Adipocyte (in vitro differentiated cells): Measurements from ENCODE around the gene RNU1-3.
"Not testable (repeated sequence)": the region's sequence is repeated elsewhere in the genome, so short reads cannot be mapped to it uniquely, and the experiment has no call there.

Source experiments
- DNase-seq: peaks from one replicate; pipeline ENCODE4 v3.0.0-alpha.2; 2015; ENCODE audit warnings: low read depth
- H3K27me3 ChIP-seq: replicated peaks from 2 replicates; pipeline ENCODE4 v1.7.0; 2013; ENCODE audit warnings: mild to moderate bottlenecking, low read length, moderate library complexity; ENCODE audit not compliant: control insufficient read depth, insufficient read depth
- H3K36me3 ChIP-seq: 2 replicates; pipeline ENCODE4 v1.7.0; 2013; ENCODE audit warnings: low read length, mild to moderate bottlenecking, moderate library complexity; ENCODE audit not compliant: control insufficient read depth, insufficient read depth, severe bottlenecking
- H3K4me1 ChIP-seq: 2 replicates; pipeline ENCODE4 v1.7.0; 2013; ENCODE audit warnings: mild to moderate bottlenecking, low read length, moderate library complexity; ENCODE audit not compliant: control insufficient read depth, insufficient read depth
- H3K4me3 ChIP-seq: 2 replicates; pipeline ENCODE4 v1.7.0; 2013; ENCODE audit warnings: mild to moderate bottlenecking, low read length, moderate library complexity
- H3K9ac ChIP-seq: 2 replicates; pipeline ENCODE4 v1.7.0; 2013; ENCODE audit warnings: mild to moderate bottlenecking, low read length, moderate library complexity
- H3K9me3 ChIP-seq: 2 replicates; pipeline ENCODE4 v1.7.0; 2013; ENCODE audit warnings: mild to moderate bottlenecking, low read length, moderate library complexity; ENCODE audit not compliant: control insufficient read depth

RNU1-3 gene

GRCh38 chr1:16631248-16632043 is 35.3 kb downstream of the RNU1-3 start:
- no peaks in the 10 kb centered on the region for H3K27me3 ChIP-seq
- no peak overlapping the region for H3K9ac ChIP-seq
- H3K4me3 ChIP-seq, result no peak overlapping the region
- DNase-seq, result no peak
- H3K4me1 ChIP-seq, result no peaks in the 10 kb centered on the region
- no peaks in the 10 kb centered on the region for H3K9me3 ChIP-seq
- H3K36me3 ChIP-seq, result peaks cover 60% of the 10 kb centered on the region

GRCh38 chr1:16630661-16631247 is 36.0 kb downstream of the RNU1-3 start:
- no peak for DNase-seq
- Histone ChIP-seq H3K27me3 (no peaks in the 10 kb centered on the region), H3K9me3 (no peaks in the 10 kb centered on the region), H3K4me3 (no peak overlapping the region), H3K4me1 (no peaks in the 10 kb centered on the region), H3K9ac (no peak overlapping the region), H3K36me3 (peaks cover 67% of the 10 kb centered on the region)

DNA sequence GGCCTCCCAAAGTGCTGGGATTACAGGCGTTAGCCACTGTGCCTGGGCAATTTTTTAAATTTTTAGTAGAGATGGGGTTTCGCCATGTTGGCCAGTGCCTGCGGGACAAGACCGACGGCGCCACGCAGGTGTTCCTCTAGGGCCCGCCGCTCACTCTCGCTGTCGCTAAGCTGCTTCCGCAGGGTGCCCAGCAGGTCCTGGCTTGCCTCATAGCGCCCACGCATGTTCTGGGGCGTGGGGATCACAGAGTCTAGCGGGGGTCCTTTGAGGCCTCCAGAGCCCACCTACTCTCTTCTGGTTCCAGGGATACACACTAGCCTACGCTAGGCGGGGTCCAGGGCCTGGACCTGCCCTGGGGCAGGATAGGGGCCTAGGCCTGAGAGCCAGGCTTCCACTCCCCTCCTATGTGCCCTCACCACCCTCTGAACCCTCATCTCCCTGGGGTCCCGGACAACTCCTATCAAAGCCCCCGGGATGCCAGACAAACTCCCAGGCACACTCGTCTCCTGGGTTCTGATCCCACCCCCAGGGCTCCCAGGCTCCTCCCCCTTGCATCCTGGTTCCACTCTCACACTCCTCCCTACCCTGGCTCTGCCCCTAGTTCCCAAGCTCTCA is 36.7 kb downstream of the RNU1-3 start:
- peaks cover 71% of the 10 kb centered on the region for H3K36me3 ChIP-seq
- not testable (repeated sequence) for H3K9me3 ChIP-seq, H3K4me3 ChIP-seq, H3K9ac ChIP-seq, H3K27me3 ChIP-seq, DNase-seq, H3K4me1 ChIP-seq

GRCh38 chr1:16628361-16629111 is 38.2 kb downstream of the RNU1-3 start:
- no peaks in the 10 kb centered on the region for H3K4me1 ChIP-seq
- H3K27me3 ChIP-seq, result no peaks in the 10 kb centered on the region
- no peak overlapping the region for H3K9ac ChIP-seq
- H3K9me3 ChIP-seq, result no peaks in the 10 kb centered on the region
- no peak overlapping the region for H3K4me3 ChIP-seq
- DNase-seq, result no peak
- H3K36me3 ChIP-seq, result peaks cover 69% of the 10 kb centered on the region

DNA sequence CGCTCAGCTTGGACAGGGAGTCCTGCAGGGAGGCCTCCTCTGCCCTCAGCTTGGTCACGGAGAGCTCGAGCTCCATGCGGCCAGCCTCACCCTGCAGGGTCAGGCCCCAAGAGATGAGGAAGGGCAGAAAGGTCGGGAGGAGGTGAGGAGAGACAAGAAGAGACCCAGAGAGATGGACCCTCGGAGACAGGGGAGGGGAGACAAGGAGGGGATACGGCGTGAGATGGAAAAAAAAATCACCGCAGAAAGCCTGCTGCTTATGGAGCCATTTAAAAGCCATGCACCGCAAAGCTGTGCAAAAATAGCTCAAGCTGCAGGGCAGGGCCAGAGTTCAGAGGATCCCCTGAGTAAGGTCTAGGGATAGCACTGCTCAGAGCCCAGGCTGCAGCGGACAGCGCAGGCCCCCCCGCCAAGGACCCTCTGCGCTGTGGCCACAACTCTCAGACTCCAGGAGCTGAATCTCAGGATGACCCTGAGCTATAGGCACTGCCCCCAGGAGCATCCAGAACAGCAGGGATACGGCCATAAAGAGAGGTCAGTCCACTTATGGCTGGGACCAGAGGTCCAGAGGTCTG is 40.3 kb downstream of the RNU1-3 start:
- DNase-seq, H3K9ac ChIP-seq, H3K9me3 ChIP-seq, H3K4me1 ChIP-seq, H3K4me3 ChIP-seq, H3K27me3 ChIP-seq: not testable (repeated sequence)
- peaks cover 51% of the 10 kb centered on the region for H3K36me3 ChIP-seq

DNA sequence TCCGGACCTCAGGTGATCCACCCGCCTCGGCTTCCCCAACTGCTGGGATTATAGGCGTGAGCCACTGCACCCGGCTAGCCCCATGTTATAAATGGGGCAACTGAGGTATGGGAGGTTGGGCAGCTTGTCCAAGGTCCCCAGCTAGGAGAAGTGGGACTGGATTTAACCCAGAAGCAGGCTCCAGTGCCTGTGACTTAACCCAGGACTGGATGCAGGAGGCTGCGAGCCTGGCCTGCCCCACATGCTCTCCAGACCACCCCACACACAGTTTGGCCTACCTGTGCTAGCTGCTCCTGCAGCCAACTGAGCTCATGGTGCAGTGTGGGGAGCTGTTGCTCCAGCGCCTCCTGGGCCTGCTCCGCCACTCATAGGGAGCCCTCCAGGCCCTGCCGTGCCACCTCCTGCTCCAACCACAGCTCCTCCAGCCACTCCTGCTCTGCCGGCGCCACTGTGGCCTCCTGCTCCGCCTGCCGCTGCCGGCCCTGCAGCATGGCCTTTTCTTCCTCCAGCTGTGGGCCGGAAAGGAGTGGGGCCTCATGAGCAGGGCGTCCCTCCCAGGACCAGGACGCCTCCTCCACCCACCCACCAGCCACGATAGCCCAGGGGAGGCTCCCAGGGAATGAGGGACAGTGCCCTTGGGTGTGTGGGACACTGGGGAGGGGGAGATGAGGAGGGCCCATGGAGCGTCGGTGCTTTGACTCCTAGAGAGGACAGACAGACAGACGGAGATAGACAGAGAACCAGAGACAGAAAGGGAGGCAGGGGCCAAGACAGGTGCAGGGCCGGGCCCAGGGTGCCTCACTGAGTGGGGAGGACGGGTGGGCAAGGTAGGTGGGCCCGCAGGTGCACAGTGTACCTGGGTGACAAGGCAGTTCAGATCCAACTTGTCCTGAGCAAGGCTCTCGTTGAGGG is 41.0 kb downstream of the RNU1-3 start:
- Histone ChIP-seq H3K4me3 (no peak overlapping the region), H3K4me1 (peaks cover 4% of the 10 kb centered on the region), H3K27me3 (no peaks in the 10 kb centered on the region), H3K9ac (no peak overlapping the region), H3K9me3 (no peaks in the 10 kb centered on the region), H3K36me3 (peaks cover 44% of the 10 kb centered on the region)
- DNase-seq, result no peak

DNA sequence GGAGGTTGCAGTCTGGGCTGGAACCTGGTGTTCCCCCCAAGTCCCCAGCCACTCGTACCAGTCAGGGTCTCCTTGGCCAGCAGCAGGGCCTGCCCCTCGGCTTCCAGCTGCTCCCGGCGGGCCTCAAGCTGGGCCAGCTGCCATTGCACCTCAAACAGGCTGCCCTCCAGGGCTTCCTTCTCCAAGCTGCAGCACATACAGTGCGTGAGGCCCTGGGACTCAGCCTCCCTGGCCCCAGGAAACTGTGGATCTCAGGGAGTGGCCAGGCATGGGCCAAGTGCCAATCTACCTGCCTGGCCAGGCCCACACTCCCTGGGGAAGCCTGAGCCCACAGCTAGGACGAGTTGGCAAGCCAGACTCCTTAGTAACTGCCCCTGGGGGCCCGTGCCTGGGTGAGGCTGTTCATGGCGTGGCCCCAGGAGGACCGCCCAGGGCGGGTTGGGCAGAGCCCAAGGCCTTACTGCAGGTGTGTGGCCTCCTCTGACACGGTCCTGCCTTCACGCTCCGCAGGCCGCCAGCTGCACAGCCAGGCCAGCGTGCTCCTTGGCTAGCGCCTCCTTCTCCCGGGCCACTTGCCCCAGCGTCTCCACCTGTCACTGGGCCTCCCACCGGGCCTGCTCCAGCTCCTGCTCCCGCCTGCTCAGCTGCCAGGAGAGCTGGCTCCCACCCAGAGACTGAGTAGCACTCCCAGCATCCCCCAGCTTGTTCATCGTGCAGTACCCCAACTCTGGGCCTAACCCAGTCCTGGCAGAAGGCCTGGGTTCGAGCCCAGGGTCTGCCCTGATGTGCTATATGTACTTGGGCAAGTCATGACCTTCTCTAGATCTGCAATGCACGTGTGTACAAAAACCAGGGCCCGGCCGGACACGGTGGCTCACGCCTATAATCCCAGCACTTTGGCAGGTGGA is 42.7 kb downstream of the RNU1-3 start:
- not testable (repeated sequence) for H3K4me3 ChIP-seq, DNase-seq, H3K9me3 ChIP-seq, H3K27me3 ChIP-seq, H3K4me1 ChIP-seq, H3K9ac ChIP-seq
- peaks cover 34% of the 10 kb centered on the region for H3K36me3 ChIP-seq

- H3K4me1 ChIP-seq, H3K4me3 ChIP-seq, DNase-seq, H3K27me3 ChIP-seq, H3K9me3 ChIP-seq: not testable (repeated sequence)
- peaks cover 32% of the 10 kb centered on the region for H3K36me3 ChIP-seq
- peak overlapping the region; percentile 12 for H3K9ac ChIP-seq
Measured at GRCh38 chr1:16623337-16623736, 43.4 kb downstream of the RNU1-3 start.

- not testable (repeated sequence) for H3K4me3 ChIP-seq, H3K9me3 ChIP-seq, H3K4me1 ChIP-seq, H3K27me3 ChIP-seq, DNase-seq, H3K9ac ChIP-seq
- peaks cover 25% of the 10 kb centered on the region for H3K36me3 ChIP-seq
Measured at GRCh38 chr1:16621681-16622315, 45.0 kb downstream of the RNU1-3 start.
